Fibroblast of lung (primary cell): ENCODE measurements around the gene ATRX.

Experiments
- EZH2 ChIP-seq: IDR thresholded peaks from 2 replicates; pipeline ENCODE4 v1.5.1; 2012; ENCODE audit warnings: low read length, control low read depth, mild to moderate bottlenecking; ENCODE audit errors: missing control alignments
- TF ChIP-seq, protein P1 (sequence below), 2 donors: IDR thresholded peaks in 1 of 2; conservative IDR thresholded peaks in 1 of 2; 1 replicate in 1 of 2; 2 replicates in 1 of 2; pipeline ENCODE4 v1.5.1; 2011 to 2012; ENCODE audit warnings: low read length in 2 of 2, control low read depth in 1 of 2, inconsistent platforms in 1 of 2, low read depth in 1 of 2, mild to moderate bottlenecking in 1 of 2

DNA sequence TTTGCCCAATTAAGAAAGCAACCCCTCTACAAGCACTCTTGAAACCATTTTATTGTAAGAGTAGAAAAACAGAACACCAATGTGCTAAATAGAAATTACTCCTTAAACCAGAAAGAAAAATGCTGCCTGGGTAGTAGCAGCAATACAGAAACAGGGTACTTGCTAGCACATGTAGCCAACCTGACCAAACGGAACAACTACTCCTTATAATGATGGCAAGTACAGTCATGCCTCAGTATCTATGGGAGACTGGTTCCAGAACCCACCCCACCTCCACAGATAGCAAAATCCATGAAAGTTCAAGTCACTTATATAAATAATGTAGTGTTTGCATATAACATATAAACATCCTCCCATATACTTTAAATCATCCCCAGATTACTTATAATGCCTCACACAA, 168.8 kb downstream of the ATRX start:
- TF ChIP-seq, protein P1, sequence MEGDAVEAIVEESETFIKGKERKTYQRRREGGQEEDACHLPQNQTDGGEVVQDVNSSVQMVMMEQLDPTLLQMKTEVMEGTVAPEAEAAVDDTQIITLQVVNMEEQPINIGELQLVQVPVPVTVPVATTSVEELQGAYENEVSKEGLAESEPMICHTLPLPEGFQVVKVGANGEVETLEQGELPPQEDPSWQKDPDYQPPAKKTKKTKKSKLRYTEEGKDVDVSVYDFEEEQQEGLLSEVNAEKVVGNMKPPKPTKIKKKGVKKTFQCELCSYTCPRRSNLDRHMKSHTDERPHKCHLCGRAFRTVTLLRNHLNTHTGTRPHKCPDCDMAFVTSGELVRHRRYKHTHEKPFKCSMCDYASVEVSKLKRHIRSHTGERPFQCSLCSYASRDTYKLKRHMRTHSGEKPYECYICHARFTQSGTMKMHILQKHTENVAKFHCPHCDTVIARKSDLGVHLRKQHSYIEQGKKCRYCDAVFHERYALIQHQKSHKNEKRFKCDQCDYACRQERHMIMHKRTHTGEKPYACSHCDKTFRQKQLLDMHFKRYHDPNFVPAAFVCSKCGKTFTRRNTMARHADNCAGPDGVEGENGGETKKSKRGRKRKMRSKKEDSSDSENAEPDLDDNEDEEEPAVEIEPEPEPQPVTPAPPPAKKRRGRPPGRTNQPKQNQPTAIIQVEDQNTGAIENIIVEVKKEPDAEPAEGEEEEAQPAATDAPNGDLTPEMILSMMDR (conservative IDR thresholded peaks at IDR 0.05 in 1 of 2, IDR thresholded peaks at IDR 0.05 in 1 of 2; ENCODE audit: low read depth in 1 of 2, low read length in 2 of 2): no peak
- TF ChIP-seq EZH2: no peak
